HG03097 (cell line): Measurements from ENCODE around the gene SLC16A14.

ENCODE experiments used
- ATAC-seq: cut with Tn5 transposase; IDR thresholded peaks from one replicate; pipeline ENCODE4 v1.9.1; 2021; ENCODE audit not compliant: unreplicated experiment, low FRiP score

The SLC16A14 gene

DNA sequence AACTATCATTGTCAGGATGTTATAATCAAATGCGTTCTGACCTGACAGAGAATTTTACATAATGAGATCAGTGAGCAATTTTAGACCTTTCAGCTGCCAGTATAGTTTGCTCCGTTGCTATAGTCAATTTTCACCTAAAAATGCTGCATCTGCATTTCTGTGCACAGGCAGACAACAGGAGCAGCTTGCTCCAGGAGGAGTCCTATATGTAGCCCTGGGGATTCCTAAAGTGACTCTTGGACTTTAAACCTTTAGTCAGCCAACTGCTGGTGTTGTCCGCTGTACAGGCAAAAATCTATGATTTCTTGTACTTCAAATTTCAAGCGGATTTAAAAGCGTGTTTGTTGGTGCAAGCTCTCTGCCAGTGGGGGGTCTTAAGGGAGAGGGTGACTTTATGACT is 25.7 kb downstream of the SLC16A14 start:
- no peak for ATAC-seq

DNA sequence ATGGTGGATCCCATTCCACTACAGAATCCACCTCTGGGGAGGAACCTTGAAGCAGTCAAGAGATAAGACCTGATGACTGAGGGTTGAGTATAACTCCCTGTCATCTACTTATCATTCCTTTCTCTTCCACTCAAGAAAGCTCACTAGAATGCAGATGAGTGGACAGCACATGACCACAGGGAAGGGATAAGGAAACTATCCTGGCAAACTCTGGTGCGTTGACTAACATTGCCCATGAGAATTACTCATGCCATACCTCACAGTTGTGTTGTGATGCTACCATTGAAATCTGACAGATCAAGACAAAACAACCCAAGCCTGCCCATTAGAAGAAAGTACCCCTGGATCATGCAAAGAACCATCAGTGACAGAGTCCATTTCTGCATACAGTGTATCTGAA is 26.5 kb downstream of the SLC16A14 start:
- no peak for ATAC-seq

DNA sequence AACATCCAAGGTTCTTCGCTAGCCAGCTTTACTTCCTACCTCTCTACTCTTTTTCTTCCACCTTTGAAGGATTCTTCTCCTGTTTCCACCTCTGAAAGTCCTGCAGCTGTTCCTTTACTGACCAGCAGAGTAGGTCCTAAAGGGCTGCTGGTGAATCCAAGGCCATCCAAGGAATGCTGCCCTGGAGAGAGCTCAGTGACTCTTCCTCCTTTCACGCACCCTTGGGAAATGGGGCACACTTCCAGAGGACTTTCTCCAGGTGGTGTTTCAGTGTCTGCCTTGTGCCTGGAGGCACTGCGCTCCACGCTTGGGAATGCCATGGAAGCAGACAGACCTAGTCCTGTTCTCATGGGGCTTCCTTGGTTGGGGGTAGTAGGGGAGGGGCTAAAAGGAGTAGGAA is 45.4 kb downstream of the SLC16A14 start:
- no peak for ATAC-seq

DNA sequence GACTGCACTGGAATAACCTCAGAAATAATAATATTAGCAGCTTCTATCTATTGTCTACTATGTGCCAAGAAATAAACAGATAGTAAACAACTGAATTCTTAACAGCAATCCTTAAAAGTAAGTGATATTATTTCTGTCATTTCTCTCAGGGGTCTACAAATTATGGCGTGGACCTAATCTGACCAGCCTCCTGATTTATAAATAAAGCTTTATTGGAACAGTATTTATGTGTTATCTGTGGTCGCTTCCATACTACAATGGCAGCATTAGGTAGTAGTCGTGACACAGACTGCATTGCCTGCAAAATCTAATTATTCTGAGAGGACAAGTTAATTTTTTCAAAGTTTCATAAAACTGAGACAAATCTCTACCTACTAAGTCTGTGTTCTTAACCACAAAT is 49.0 kb downstream of the SLC16A14 start:
- no peak for ATAC-seq

DNA sequence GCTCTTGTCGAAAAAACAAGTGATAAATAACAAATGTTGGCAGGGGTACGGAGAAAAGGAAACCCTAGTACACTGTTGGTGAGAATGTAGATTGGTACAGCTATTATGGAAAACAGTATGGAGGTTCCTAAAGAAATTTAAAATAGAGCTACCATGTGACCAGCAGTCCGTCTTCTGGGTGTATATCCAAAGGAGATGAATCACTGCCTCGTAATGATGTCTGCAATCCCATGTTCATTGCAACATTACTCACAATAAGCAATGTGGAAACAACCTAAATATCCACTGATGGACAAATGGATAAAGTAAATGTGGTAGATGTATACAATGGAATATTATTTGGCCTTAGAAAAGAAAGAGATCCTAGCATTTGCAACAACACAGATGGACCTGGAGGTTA is 50.6 kb downstream of the SLC16A14 start:
- ATAC-seq = no peak

DNA sequence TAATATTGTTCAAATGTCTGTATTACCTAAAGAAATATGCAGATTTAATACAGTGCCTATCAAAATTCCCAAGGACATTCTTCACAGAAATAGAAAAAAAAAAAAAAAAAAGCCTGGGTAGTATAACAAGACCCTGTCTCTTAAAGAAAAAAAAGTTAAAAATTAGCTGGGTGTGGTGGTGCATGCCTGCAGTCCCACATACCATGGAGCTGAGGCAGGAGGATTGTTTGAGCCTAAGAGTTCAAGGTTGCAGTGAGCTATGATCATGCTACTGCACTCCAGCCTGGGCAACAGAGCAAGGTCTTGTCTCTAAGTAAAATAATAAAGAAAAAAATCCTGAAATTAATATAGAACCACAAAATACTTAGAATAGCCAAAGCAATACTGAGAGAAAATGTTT is 51.9 kb downstream of the SLC16A14 start:
- no peak for ATAC-seq

DNA sequence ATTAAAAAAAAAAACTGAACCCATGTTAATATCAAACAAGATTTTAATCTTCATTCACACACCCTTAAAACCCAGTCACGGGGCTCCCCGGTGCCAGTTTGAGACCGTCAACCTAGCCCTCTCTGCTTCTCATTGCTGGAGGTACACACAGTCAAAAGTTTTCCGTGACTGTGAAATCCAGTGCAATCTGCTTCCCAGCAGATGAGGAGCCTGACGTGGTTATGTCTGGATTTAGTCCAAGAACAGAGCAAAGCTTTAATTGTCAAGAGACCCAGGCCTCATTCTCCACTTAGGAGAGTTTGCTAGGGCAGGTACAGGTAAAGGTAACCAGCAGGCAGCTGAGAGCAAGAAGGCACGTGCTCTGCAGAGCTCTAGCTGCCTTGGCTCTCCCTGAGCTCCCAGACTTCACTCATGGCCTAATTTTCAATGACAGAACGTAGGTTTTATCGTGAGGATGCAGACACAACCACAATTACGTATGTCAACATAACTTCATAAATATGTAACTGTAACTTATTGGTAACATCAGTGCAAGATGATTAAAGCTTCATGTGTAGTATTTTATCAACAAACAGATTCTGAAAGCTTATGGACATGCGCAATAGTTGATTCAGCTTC is 56.3 kb downstream of the SLC16A14 start:
- ATAC-seq = no peak

DNA sequence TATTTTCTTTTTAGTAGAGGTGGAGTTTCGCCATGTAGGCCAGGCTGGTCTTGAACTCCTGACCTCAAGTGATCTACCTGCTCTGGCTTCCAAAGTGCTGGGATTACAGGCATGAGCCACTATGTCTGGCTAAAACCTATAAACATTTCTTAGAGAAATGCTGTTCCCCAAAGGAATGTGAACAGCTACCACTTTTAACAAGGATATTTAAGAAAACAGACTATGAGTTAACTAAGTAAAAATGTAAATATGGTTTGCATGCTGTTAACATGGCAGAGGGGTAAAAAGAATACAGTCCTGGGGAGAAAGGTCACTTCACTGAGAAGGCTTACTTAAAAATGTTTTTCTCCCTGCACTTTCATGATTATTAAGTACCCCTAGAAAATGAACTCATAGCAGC is 57.1 kb downstream of the SLC16A14 start:
- ATAC-seq = no peak

DNA sequence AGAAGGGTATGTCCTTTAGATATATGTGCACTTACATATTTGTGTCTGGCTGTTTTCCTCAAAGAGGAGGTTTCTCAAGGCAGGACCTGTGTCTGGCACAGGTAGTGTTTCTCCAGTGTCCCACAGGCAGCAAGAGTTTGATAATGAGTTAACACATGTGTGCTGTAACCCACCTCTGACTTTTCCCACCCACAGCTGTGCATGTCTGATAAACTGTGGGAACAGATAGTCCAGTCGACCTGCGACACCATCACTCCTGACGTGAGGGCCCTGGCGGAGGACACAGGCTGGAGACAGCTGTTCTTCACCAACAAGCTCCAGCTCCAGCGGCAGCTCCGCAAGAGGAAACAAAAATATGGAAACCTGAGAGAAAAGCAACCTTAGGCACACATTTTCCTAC is 58.2 kb downstream of the SLC16A14 start:
- no peak for ATAC-seq

DNA sequence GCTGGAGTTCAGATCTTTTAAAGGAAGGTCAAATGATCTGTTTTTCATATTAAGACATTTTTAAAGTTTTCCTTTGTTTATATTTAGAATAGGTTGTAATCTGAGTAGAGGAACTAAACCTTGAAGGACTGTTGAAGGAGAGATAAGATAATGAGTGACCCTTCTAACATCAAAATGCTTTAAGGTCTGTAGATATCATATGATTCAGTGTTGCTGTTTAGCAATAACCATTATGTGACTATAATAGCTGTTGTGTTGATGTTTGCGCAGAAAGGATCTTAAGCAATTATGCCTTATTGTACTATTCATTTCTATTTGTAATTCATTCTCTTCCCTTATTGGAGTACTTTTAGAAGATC is 60.0 kb downstream of the SLC16A14 start:
- no peak for ATAC-seq

DNA sequence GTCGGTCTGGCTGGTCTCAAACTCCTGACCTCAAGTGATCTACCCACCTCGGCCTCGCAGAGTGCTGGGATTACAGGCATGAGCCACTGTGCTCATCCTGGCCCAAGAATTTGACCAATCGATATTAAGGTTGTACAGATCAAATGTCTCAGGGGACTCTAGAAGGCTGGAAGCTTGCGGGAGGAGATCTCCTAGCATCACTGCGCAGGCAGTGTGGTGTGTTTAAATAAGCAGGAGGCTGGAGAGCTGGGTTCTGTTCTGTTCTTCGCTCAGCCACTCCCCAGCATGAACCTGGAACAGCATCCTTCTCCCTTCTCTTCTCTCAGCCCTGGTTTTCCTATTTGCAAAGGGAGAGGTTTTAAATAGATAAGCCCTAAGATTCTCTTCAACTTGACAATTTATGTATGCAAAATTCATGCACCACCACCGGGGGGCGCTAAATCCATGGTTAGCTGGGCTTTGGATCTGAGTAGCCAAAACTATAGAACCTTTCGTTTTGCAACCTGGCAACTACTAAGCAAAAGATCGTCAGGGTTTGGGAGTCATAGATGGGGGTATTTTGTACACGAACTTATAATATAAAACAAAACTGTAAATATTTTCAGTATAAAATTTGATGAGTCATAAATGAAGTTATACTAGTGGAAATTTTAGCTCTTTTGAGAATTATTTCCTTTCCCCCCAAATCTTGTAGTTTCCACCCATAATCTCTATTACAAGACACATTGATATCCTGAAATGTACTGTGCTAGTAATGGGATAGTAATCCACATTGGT is 60.6 kb downstream of the SLC16A14 start:
- no peak for ATAC-seq

DNA sequence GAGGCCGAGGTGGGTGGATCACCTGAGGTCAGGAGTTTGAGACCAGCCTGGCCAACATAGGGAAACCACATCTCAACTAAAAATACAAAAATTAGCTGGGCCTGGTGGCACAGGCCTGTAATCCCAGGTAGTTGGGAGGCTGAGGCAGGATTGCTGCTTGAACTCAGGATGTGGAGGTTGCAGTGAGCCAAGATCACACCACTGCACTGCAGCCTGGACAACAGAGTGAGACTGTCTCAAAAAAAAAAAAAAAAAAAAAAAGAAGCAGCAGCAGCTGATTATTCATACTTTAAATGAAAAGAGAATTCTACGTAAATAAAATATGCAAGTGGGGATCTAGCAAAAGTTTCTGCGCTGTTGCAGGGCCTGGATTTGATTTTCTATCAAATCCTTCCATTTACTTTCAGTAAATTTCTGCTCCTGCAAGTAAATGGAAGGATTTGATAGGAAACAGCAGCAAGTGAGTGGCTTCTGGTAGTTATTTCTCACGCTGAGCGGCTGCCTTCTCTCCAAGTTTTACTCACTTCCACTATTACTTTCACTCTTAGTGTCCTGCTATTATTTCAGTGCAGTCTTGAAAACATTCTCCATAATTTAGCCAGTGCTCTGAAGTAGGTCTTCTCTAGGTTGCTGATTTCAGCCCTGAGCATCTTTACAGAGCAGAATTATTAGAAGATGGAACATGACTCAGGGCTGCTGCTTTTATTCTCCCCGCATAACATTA is 68.4 kb downstream of the SLC16A14 start:
- ATAC-seq = peak; percentile 84

DNA sequence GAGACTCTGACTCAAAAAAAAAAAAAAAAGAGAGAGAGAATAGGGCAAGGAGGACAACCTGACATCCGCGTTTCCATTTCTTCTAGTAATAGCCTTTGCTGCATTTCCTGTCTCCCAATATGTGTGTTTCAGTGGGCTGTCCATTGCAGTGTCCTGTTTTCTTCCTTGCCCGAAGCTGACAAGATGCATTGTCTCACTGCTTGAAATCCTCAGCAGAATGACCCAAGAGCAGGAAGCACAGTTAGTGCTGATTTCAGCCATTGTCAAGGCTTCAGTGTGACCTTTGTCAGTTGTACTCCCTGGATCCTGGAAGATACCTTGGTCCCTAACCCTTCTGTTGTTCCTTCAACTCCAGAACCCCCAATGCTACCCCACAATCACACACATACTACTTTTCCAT is 71.2 kb downstream of the SLC16A14 start:
- no peak for ATAC-seq

DNA sequence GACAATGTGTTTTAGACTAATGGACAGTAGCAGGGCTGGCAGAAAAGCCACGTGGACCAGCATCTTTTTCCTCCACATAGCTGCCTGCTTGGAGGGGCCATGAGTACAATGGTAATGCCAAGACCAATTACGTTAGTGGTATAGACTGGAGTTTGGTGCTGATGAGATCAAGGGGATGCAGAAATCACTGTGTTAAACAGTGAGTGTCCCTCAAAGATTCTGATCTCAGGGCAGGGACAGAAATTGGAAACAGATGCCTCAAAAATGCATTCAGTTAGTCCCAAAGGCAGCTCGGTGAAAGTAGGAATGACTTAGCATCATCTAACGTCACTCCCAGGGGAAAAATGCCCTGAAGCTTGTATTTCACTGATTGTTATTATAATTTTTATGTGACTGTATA is 72.4 kb downstream of the SLC16A14 start:
- ATAC-seq = no peak

DNA sequence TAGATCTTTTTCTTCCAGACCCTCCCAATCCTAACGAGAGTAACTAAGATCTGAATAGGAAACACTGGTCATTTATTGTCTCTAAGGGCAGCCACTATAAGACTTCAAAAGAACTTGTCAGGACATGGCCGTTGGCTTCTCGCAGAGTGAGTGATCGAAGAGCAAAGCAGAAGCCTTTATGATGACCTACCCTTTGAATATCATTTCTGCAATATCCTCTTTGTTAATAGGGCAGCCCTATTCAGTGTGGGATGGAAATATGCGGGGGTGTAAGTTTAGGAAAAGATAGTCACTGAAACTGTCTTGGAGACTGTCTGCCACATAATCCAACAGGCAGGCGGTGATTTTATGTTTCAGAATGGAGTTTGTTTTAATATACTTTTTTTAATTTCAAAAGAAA is 75.5 kb downstream of the SLC16A14 start:
- no peak for ATAC-seq
